Lower leg skin (tissue), 4 donors: ENCODE results near the gene CADM1. TPM values are rescaled to one million over a fixed set of nuclear protein-coding genes. Genes with fewer than 3 reads are reported as not detected.

Experiments used
- DNase-seq, 2 donors: peaks; one replicate each; pipeline ENCODE4 v3.0.0-alpha.2; 2019; ENCODE audit warnings: low spot score in 2 of 2
- H3K4me3 ChIP-seq: fragments of 200-600 bp; sonication (generic); 2 replicates; pipeline ENCODE4 v1.5.1; 2017; ENCODE audit warnings: mild to moderate bottlenecking, low read depth; ENCODE audit not compliant: poor library complexity, severe bottlenecking
- POLR2A ChIP-seq, 2 donors: fragments of 450-650 bp; IDR thresholded peaks; one replicate each; pipeline ENCODE4 v1.6.1; 2016 to 2017; ENCODE audit warnings: antibody characterized with exemption in 2 of 2, mild to moderate bottlenecking in 1 of 2, moderate library complexity in 1 of 2
- WGBS, 2 donors: methylation state at CpG; one replicate each; pipeline ENCODE4 v1.1.5; 2018; 5-methylcytosine and 5-hydroxymethylcytosine counted together
- intact Hi-C: fragments of 100-400 bp; cut with DNase I; formaldehyde crosslinking; loops from one replicate; pipeline ENCODE4 v1.15.0; 2023; ENCODE audit warnings: low total_unique reads
- total RNA-seq, 4 donors: library from RNA; depleted of rRNA; stranded (reverse); fragments of >200 nt; gene quantifications; one replicate each; pipeline ENCODE4 v1.1.0, GENCODE V29; 2016
- TF ChIP-seq, protein P1 (sequence below), 3 donors: fragments of 450-650 bp; IDR thresholded peaks; one replicate each; pipeline ENCODE4 v1.5.1; 2016; ENCODE audit warnings: antibody characterized with exemption in 3 of 3, mild to moderate bottlenecking in 3 of 3, moderate library complexity in 2 of 3

The CADM1 gene
- total RNA-seq, 4 donors from 2014 or later, result 9.4 to 21.4 (median 11.8) TPM

DNA sequence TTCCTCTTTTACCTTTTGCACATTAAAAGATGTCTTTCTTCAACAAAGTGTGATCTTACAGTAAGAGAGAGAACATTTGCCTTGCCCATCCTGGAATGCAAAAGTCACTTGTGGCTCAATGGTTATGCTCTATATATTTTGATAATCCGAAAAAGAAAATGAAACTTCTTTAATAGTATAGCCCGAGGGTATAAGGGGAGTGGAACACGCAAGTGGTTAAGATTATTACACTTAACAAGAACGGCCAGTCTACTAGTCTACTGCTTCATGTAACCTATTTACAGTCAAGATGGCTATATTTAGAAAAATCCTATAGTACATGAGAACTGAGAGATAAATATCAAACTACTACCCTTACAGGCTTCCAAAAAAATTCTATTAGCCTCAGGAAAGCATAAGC, 86.1 kb downstream of the CADM1 start:
- 61 to 80% methylated on average over 4 of the region's 4 CpGs for WGBS, 2 donors
- intact Hi-C loops, result no loop called here
- no peak for DNase-seq

DNA sequence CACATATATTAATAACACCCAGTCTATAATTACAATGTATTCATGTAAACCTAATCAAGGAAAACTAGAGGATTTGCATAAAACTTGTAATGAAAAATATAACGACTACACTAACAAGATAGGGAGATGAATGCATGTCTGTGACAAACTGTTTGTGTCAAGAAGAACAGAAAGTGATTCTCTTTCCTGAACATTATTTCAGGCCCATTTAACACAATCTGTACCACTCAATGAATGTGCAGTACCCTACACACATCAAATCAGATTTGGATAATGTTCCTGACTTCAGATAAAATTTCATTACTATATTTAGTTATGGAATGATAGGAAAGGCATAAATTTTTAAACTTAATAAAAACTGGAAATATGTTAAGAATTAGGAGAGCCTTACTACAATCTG, 93.1 kb downstream of the CADM1 start:
- no peak for DNase-seq
- intact Hi-C loops, result no loop called here
- H3K4me3 ChIP-seq, result no peak overlapping the region
- WGBS, 2 donors, result 88 to 89% methylated on average over 1 of the region's 1 CpG
- TF ChIP-seq, protein P1, sequence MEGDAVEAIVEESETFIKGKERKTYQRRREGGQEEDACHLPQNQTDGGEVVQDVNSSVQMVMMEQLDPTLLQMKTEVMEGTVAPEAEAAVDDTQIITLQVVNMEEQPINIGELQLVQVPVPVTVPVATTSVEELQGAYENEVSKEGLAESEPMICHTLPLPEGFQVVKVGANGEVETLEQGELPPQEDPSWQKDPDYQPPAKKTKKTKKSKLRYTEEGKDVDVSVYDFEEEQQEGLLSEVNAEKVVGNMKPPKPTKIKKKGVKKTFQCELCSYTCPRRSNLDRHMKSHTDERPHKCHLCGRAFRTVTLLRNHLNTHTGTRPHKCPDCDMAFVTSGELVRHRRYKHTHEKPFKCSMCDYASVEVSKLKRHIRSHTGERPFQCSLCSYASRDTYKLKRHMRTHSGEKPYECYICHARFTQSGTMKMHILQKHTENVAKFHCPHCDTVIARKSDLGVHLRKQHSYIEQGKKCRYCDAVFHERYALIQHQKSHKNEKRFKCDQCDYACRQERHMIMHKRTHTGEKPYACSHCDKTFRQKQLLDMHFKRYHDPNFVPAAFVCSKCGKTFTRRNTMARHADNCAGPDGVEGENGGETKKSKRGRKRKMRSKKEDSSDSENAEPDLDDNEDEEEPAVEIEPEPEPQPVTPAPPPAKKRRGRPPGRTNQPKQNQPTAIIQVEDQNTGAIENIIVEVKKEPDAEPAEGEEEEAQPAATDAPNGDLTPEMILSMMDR (IDR thresholded peaks at IDR 0.05), result no peak
- no peak for TF ChIP-seq POLR2A (IDR thresholded peaks at IDR 0.05)

More for the DNA sequence above, 86.1 kb downstream of the CADM1 start:
- TF ChIP-seq, protein P1 (IDR thresholded peaks at IDR 0.05), result no peak
- no peak for TF ChIP-seq POLR2A (IDR thresholded peaks at IDR 0.05)
- H3K4me3 ChIP-seq, result no peak overlapping the region

DNA sequence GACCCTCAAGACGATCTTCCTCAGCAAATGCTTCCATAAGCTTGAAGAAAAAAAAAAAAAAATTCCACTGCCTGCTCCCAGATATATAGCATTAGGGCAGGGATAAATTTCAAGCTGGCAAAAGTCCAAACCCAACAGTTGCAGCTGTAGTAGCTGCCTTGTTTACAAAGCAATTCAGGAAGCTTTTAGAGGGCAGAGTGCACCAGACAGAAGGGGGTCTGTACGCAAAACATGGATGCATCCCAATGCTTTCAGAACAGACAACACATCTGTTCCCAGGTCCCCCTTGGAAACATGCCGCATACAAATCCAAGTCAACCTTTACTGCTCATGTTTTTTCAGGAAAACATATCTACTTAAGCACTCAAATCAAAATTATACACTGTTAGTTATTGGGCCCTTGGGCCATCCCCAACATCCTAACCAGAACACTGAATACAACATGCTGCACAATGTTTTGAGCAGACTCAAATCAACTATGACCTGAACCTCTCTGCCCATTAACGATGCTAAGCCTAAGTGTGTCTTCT, 94.5 kb downstream of the CADM1 start:
- TF ChIP-seq POLR2A (IDR thresholded peaks at IDR 0.05), result no peak
- TF ChIP-seq, protein P1 (IDR thresholded peaks at IDR 0.05), result no peak
- intact Hi-C loops, result no loop called here
- no peak for DNase-seq
- no peak overlapping the region for H3K4me3 ChIP-seq
- 56 to 73% methylated on average over 4 of the region's 4 CpGs for WGBS, 2 donors

DNA sequence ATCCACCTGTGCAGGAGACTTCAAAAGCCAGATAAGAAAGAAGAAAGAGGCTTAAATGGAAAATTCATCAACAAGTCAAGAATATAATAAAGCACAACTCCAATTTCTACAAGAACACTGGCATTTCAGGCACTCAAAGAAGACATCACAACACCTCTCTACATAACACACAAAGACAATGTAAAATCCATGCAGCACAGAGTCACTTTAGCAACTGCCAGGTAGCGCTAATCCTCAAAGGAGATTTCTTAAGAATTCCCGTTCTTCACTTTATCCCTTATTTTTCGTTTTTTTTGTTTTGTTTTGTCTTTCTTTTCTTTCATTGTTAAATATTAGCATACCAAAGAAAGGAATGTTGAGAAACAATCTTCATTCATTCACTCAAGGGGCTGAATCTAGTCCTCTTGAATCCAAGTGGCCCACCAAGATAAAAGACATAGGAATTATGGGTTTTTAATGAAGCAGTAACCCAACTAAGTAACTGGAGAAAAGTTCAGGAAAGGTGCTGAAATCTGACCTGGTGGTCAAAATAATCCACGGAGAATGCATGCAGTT, 95.0 kb downstream of the CADM1 start:
- 64 to 69% methylated on average over 4 of the region's 4 CpGs for WGBS, 2 donors
- intact Hi-C loops, result no loop called here
- TF ChIP-seq, protein P1 (IDR thresholded peaks at IDR 0.05), result no peak
- no peak for TF ChIP-seq POLR2A (IDR thresholded peaks at IDR 0.05)
- H3K4me3 ChIP-seq, result no peak overlapping the region
- no peak for DNase-seq

DNA sequence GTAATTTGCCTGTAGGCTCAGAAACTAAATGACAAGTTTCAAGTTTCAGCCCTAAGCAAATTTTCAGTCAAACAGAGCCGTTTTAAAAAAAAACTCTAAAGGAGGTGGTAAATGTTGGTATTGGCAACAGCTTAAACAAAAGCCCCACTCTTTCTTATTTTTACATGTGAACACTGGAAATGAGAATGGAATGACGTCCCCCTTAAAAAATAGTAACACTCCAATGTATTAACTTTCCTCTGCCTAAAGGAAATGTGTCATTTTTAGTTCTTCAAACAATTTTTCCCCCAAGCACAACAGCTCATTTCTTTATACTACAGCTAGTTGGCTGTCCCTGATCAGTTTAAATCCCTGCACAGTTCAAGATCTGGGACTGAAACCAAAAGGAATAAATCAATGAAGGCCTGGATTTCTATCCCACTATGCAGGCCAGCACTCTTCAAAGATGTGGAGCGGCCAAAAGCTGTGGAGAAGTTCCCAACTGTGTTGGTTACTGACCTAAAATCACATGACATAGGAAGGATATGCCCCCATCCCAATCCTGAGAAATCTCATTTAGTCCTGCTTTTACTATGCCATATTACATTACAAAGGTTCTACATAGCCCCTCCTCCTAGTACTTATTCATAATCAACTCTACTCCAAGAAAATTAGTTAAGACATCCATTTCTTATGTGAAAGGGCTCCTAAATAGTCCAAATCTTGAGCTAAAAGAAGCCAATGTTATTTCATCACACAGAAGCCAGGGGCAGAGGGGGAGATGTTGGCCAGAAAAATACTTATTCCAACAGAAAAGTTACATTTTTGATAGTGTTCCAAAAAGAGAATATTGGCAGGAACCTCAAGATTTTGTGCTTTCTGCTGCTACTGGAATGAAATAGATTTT, 95.9 kb downstream of the CADM1 start:
- 23 to 34% methylated on average over 3 of the region's 3 CpGs for WGBS, 2 donors
- TF ChIP-seq, protein P1 (IDR thresholded peaks at IDR 0.05), result no peak
- TF ChIP-seq POLR2A (IDR thresholded peaks at IDR 0.05), result no peak
- intact Hi-C loops, result no loop called here
- DNase-seq, result no peak
- no peak overlapping the region for H3K4me3 ChIP-seq
